GM12891 (cell line): ENCODE results near the gene ARFGEF2.

ENCODE experiments used
- PAX5 ChIP-seq: IDR thresholded peaks from 2 replicates; pipeline ENCODE4 v1.6.1; 2011; ENCODE audit warnings: low read length, moderate library complexity, mild to moderate bottlenecking; ENCODE audit not compliant: insufficient read depth, severe bottlenecking
- POLR2A ChIP-seq: IDR thresholded peaks from 2 replicates; pipeline ENCODE4 v1.6.1; 2011; ENCODE audit warnings: low read depth, low read length, control low read depth
- POLR2AphosphoS5 ChIP-seq: IDR thresholded peaks from 2 replicates; pipeline ENCODE4 v1.6.1; 2011; ENCODE audit warnings: low read depth, low read length, control low read depth
- SPI1 ChIP-seq: IDR thresholded peaks from 2 replicates; pipeline ENCODE4 v1.6.1; 2011; ENCODE audit warnings: low read depth, low read length, control low read depth
- TAF1 ChIP-seq: IDR thresholded peaks from 2 replicates; pipeline ENCODE4 v1.6.1; 2011; ENCODE audit warnings: low read depth, low read length, control low read depth

- no peak for TF ChIP-seq POLR2A
- no peak for TF ChIP-seq POLR2AphosphoS5
- TF ChIP-seq SPI1: no peak
- no peak for TF ChIP-seq TAF1
- TF ChIP-seq PAX5: no peak
Measured at GRCh38 chr20:49034070-49034732, 112.7 kb downstream of the ARFGEF2 start.
